AG09319 (cell line): ENCODE data around the gene ANKRD12.
A peak's percentile ranks its signal among the peaks of the same experiment; 100 is the strongest.

ENCODE experiments used
- DNase-seq: peaks from one replicate; pipeline ENCODE4 v3.0.0-alpha.2; 2010; ENCODE audit warnings: low read depth; ENCODE audit errors: extremely low read depth
- CTCF ChIP-seq: IDR thresholded peaks from 2 replicates; pipeline ENCODE4 v1.5.1; 2011; ENCODE audit warnings: low read depth, mild to moderate bottlenecking, inconsistent platforms, low read length, moderate library complexity

Gene ANKRD12

GRCh38 chr18:9094307-9095226 lies 42.0 kb upstream of the ANKRD12 start:
- DNase-seq = peak; percentile 92
- TF ChIP-seq CTCF = no peak

GRCh38 chr18:9095297-9096006 lies 41.1 kb upstream of the ANKRD12 start:
- DNase-seq = no peak
- no peak for TF ChIP-seq CTCF

- no peak for DNase-seq
- TF ChIP-seq CTCF = no peak
These were observed 40.6 kb upstream of the ANKRD12 start for GRCh38 chr18:9096007-9096371.

GRCh38 chr18:9096685-9097084 lies 39.9 kb upstream of the ANKRD12 start:
- no peak for TF ChIP-seq CTCF
- DNase-seq = no peak

GRCh38 chr18:9097349-9097748 lies 39.2 kb upstream of the ANKRD12 start:
- TF ChIP-seq CTCF = no peak
- no peak for DNase-seq

GRCh38 chr18:9100796-9101195 lies 35.8 kb upstream of the ANKRD12 start:
- DNase-seq = no peak

More at GRCh38 chr18:9100796-9101195, 35.8 kb upstream of the ANKRD12 start:
- TF ChIP-seq CTCF = no peak
